ENCODE data around the gene RAPGEF3.

DNA sequence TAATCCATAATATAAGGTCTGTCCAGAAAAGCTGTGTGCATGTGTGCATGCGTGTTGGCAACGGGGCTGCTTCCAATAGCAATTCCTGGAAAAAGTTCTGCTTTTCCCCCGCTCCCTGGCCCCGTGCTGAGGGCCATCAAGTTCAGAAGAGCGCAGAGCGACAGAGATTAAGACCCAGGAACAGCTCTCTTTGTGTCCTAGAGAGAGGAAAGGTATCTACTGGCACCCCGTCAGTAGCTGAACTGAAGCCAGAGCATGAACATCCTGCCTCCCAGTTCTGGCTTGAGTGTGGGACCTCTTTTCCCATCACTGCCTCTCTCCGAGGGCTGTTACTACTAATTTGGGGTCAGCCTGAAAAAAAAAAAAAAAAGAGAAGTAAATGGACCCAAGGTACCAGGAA, 45.5 kb upstream of the RAPGEF3 start:
- TF ChIP-seq, protein P1, sequence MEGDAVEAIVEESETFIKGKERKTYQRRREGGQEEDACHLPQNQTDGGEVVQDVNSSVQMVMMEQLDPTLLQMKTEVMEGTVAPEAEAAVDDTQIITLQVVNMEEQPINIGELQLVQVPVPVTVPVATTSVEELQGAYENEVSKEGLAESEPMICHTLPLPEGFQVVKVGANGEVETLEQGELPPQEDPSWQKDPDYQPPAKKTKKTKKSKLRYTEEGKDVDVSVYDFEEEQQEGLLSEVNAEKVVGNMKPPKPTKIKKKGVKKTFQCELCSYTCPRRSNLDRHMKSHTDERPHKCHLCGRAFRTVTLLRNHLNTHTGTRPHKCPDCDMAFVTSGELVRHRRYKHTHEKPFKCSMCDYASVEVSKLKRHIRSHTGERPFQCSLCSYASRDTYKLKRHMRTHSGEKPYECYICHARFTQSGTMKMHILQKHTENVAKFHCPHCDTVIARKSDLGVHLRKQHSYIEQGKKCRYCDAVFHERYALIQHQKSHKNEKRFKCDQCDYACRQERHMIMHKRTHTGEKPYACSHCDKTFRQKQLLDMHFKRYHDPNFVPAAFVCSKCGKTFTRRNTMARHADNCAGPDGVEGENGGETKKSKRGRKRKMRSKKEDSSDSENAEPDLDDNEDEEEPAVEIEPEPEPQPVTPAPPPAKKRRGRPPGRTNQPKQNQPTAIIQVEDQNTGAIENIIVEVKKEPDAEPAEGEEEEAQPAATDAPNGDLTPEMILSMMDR (IDR thresholded peaks at IDR 0.05), result no peak
- TF ChIP-seq POLR2AphosphoS5 (IDR thresholded peaks at IDR 0.05), result no peak

Data from breast epithelium (tissue), 3 donors.